ENCODE data around the gene POU2AF1.

The POU2AF1 gene

DNA sequence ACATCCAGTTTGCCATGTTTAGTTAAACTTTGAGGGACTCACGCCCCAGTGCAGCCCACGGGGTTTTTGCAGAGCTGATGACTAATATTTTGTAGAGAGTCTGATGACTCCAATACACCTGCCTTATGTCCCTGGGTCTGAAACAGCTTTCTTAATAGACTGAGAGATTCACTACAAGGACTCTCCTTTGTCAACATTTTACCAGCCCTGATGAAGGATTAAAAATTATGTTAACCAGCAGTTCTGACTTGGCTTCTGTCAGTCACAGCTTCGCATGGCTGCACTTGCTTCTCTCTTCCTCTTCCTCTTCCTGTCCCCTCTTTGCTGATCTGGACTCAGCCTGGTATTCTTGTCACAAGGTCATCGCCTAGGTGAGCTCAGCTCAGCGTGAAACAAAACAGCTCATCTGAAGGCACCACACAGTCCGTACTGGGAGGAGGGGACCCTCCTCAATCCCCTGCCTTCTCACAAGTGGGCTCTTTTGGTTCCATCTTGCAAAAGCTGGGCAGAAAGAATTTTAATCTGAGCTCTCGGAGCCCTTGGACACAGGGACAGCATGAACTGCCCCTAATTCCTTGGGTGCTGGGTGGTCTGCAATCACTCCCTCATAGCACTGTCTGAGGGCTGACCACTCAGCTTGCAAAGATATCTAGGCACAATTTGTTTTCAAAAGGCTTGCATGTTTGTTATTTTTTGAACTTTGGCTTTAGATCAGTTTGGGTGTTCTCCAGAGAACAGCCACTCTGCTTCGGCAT, 38.1 kb upstream of the POU2AF1 start:
- DNase-seq (ENCODE audit: low read depth): no peak
- H3K4me3 ChIP-seq (ENCODE audit: low read depth, low read length): no peak overlapping the region
- in situ Hi-C loops (cut with HindIII; ENCODE audit: low sequenced_read_pairs): no loop called here
- TF ChIP-seq, protein P1, sequence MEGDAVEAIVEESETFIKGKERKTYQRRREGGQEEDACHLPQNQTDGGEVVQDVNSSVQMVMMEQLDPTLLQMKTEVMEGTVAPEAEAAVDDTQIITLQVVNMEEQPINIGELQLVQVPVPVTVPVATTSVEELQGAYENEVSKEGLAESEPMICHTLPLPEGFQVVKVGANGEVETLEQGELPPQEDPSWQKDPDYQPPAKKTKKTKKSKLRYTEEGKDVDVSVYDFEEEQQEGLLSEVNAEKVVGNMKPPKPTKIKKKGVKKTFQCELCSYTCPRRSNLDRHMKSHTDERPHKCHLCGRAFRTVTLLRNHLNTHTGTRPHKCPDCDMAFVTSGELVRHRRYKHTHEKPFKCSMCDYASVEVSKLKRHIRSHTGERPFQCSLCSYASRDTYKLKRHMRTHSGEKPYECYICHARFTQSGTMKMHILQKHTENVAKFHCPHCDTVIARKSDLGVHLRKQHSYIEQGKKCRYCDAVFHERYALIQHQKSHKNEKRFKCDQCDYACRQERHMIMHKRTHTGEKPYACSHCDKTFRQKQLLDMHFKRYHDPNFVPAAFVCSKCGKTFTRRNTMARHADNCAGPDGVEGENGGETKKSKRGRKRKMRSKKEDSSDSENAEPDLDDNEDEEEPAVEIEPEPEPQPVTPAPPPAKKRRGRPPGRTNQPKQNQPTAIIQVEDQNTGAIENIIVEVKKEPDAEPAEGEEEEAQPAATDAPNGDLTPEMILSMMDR (IDR thresholded peaks at IDR 0.05; ENCODE audit: low read depth, low read length, missing control alignments): no peak

GRCh38 chr11:111416231-111416960, 37.3 kb upstream of the POU2AF1 start:
- TF ChIP-seq, protein P1 (IDR thresholded peaks at IDR 0.05; ENCODE audit: low read depth, low read length, missing control alignments): no peak
- no peak for DNase-seq (ENCODE audit: low read depth)
- in situ Hi-C loops (cut with HindIII; ENCODE audit: low sequenced_read_pairs): no loop called here
- H3K4me3 ChIP-seq (ENCODE audit: low read depth, low read length): no peak overlapping the region

DNA sequence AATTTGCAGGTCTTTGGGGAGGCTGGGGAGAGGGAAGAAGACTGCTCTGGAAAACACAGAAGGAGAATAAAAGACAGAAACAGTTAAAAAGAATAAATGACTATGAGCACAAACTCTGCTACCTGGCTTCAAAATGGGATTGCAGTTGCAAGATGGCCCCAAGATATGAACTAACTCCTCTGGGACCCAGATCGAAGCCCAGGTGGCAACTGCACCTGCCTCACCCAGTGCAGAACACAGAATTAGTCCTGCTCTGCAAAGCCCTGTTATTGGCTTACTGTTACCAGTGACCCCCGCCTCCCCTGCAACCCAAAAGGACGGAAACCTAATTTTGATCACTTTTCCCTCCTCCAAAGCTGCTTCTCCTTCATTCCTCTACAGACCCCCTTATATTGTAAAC, 35.9 kb upstream of the POU2AF1 start:
- no peak overlapping the region for H3K4me3 ChIP-seq (ENCODE audit: low read depth, low read length)
- TF ChIP-seq, protein P1 (IDR thresholded peaks at IDR 0.05; ENCODE audit: low read depth, low read length, missing control alignments): no peak
- DNase-seq (ENCODE audit: low read depth): no peak
- in situ Hi-C loops (cut with HindIII; ENCODE audit: low sequenced_read_pairs): no loop called here

DNA sequence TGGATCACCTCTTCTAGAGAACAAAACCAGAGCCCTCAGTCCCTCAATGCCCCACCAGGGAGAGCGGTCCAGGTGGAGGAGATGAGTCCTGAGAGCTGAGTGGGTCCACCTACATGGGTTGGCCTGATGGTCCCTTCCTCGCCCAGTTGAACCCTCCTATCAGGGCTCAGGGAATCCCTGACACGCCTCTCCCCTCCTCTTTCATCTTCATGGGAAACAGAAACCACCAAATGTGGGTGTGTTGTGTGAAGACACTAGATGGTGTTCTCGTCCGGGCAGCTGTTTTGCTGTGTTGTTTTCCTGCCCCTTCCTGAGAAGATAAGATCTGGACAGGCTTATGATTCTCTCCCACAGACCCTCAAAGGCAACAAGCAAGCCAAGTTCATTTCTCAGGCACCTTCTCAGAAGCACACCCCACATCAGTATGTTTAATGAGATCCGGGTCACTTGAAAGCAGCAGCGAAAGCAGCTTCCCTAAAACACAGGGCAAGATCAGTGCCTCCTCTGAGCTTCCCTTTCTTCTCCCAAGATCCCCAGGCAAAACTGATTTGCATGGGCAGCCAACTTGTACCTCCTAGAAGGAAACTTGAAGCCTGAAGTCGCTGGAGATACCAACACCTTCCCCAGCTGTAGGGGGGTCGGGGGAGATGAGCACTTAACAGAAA, 35.3 kb upstream of the POU2AF1 start:
- in situ Hi-C loops (cut with HindIII; ENCODE audit: low sequenced_read_pairs): no loop called here
- TF ChIP-seq, protein P1 (IDR thresholded peaks at IDR 0.05; ENCODE audit: low read depth, low read length, missing control alignments): no peak
- no peak overlapping the region for H3K4me3 ChIP-seq (ENCODE audit: low read depth, low read length)
- no peak for DNase-seq (ENCODE audit: low read depth)

DNA sequence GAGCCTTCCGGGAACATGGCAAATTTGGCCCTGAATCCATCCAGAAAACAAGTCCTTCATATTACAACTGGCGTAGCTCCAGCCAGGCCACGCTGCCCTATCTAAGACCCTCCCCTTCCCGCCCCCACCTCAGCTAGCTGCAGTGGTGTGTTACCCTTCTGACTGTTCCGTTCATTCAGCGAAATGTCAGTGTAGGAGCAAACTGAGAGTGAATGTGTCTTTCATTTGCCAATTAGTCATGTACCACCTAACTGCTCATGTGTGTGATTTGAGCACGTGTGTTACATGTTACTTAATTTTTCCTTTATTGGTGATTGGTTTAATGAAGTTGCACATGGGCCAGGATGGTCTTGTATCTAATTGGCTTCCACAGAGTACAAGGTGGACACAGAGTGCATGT, 34.8 kb upstream of the POU2AF1 start:
- H3K4me3 ChIP-seq (ENCODE audit: low read depth, low read length): no peak overlapping the region
- in situ Hi-C loops (cut with HindIII; ENCODE audit: low sequenced_read_pairs): no loop called here
- DNase-seq (ENCODE audit: low read depth): no peak
- TF ChIP-seq, protein P1 (IDR thresholded peaks at IDR 0.05; ENCODE audit: low read depth, low read length, missing control alignments): no peak

GRCh38 chr11:111412293-111412692, 33.2 kb upstream of the POU2AF1 start:
- no peak for DNase-seq (ENCODE audit: low read depth)
- in situ Hi-C loops (cut with HindIII; ENCODE audit: low sequenced_read_pairs): no loop called here
- H3K4me3 ChIP-seq (ENCODE audit: low read depth, low read length): no peak overlapping the region
- TF ChIP-seq, protein P1 (IDR thresholded peaks at IDR 0.05; ENCODE audit: low read depth, low read length, missing control alignments): no peak

Measured in astrocyte of the cerebellum (primary cell).